ENCODE data around the gene PLCB1.

PLCB1 gene

GRCh38 chr20:8522168-8522567 lies 390.1 kb downstream of the PLCB1 start:
- no peak for DNase-seq

GRCh38 chr20:8523684-8524083 lies 391.6 kb downstream of the PLCB1 start:
- DNase-seq: no peak

- no peak for DNase-seq
These were observed 392.3 kb downstream of the PLCB1 start for GRCh38 chr20:8524101-8525016.

GRCh38 chr20:8525017-8525343 lies 392.9 kb downstream of the PLCB1 start:
- no peak for DNase-seq

- no peak for DNase-seq
These were observed 394.5 kb downstream of the PLCB1 start for GRCh38 chr20:8526610-8527009.

GRCh38 chr20:8527998-8528723 lies 396.1 kb downstream of the PLCB1 start:
- DNase-seq: no peak

- no peak for DNase-seq
These were observed 398.0 kb downstream of the PLCB1 start for GRCh38 chr20:8530022-8530421.

- no peak for DNase-seq
These were observed 400.1 kb downstream of the PLCB1 start for GRCh38 chr20:8532169-8532568.

- no peak for DNase-seq
These were observed 402.5 kb downstream of the PLCB1 start for GRCh38 chr20:8534368-8535160.

GRCh38 chr20:8535403-8536261 lies 403.6 kb downstream of the PLCB1 start:
- no peak for DNase-seq

GRCh38 chr20:8536262-8536618 lies 404.2 kb downstream of the PLCB1 start:
- no peak for DNase-seq

- no peak for DNase-seq
These were observed 408.4 kb downstream of the PLCB1 start for GRCh38 chr20:8540466-8540865.

- no peak for DNase-seq
These were observed 410.0 kb downstream of the PLCB1 start for GRCh38 chr20:8542110-8542486.

GRCh38 chr20:8545212-8545611 lies 413.1 kb downstream of the PLCB1 start:
- no peak for DNase-seq

- DNase-seq: no peak
These were observed 415.1 kb downstream of the PLCB1 start for GRCh38 chr20:8547035-8547650.

- no peak for DNase-seq
These were observed 416.0 kb downstream of the PLCB1 start for GRCh38 chr20:8547968-8548588.

GRCh38 chr20:8549192-8549591 lies 417.1 kb downstream of the PLCB1 start:
- DNase-seq: no peak

GRCh38 chr20:8557711-8558110 lies 425.6 kb downstream of the PLCB1 start:
- DNase-seq: no peak

- DNase-seq: no peak
These were observed 430.3 kb downstream of the PLCB1 start for GRCh38 chr20:8562356-8562755.

- no peak for DNase-seq
These were observed 436.0 kb downstream of the PLCB1 start for GRCh38 chr20:8568075-8568474.

- DNase-seq: no peak
These were observed 437.7 kb downstream of the PLCB1 start for GRCh38 chr20:8569766-8570165.

- DNase-seq: no peak
These were observed 439.5 kb downstream of the PLCB1 start for GRCh38 chr20:8571611-8572010.
